ENCODE measurements around the gene NFATC2.
"Not testable (repeated sequence)": the region's sequence is repeated elsewhere in the genome, so short reads cannot be mapped to it uniquely, and the experiment has no call there.

NFATC2 gene

GRCh38 chr20:51494241-51495110 is 48.0 kb downstream of the NFATC2 start:
- DNase-seq (ENCODE audit: low read depth): no peak

DNA sequence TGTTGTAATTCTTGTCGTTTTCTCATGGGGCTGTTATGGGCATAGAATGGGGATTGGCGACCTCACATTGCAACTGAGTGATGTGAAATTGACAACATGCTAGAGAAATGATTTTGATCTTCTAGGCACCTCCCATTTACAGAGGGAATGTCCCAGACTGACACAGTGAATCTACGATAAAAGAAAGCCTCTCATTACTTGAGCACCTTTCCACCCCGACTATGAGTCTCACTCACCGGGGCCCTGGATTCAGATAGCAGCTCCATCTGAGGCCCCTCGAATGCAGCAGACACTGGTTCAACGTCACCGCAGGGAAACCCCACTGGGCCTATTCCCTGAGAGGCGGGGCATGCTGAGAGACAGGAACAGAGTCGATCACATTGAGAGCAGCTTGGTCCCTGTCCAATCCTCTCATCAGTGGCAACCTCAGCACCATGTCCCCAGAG is 49.1 kb downstream of the NFATC2 start:
- no peak for DNase-seq (ENCODE audit: low read depth)

GRCh38 chr20:51492167-51493092 is 50.1 kb downstream of the NFATC2 start:
- no peak for DNase-seq (ENCODE audit: low read depth)

DNA sequence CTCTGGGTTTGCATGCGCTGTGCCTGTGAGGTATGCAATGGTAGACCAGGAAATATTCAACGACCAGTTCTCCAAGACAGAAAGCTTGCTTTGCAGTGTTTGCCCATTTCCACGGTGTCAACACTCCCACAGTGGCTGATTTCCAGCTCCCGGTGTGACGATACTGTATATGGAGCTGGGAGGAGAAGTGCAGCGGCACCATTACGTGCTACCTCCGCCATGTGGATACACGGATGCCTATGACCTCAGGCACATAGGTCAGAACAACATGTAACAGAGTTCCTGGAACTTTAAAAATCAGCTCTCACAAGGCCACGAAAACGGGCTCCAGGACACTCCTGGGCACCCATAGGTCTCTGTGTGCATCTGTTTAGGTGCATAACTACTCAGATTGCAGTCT is 51.1 kb downstream of the NFATC2 start:
- no peak for DNase-seq (ENCODE audit: low read depth)

DNA sequence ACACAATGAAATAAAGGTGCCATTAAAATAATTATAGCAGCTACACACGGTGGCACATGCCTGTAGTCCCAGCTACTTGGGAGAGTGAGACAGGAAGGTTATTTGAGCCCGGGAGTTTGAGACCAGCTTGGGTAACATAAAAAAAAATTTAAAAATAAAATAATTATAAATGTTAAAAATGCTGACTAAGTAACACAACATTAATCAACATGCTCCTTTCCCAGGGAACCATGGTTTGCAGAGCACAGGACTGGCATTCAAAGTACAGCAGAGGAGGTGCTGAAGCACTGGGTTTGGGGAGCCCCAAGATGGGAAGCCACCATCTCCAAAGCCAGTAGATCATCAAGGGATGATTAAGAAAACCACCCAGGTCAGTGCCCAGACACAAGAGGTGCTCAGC is 51.9 kb downstream of the NFATC2 start:
- no peak for DNase-seq (ENCODE audit: low read depth)

- DNase-seq (ENCODE audit: low read depth): no peak
Observed at GRCh38 chr20:51489611-51490010, 52.9 kb downstream of the NFATC2 start.

GRCh38 chr20:51488331-51488730 is 54.2 kb downstream of the NFATC2 start:
- DNase-seq (ENCODE audit: low read depth): no peak

- peak; percentile 64 for DNase-seq (ENCODE audit: low read depth)
Observed at GRCh38 chr20:51487565-51488268, 54.8 kb downstream of the NFATC2 start.

DNA sequence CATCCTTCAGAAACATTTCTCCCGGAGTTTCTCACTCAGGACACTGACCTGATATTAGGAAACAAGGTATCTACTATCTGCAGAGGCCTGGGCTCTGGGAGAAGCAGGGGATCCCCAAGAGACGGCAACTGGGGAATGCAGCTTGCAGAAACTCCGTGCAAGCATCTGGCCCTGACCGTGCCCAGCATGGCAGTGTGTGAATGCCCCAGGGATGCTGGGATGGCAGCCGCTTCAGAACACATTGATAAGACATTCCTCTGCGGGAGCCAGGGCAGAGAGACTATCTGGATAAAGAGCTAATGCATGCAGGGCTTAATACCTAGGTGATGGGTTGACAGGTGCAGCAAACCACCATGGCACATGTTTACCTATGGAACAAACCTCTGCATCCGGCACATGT is 55.4 kb downstream of the NFATC2 start:
- DNase-seq (ENCODE audit: low read depth): no peak

DNA sequence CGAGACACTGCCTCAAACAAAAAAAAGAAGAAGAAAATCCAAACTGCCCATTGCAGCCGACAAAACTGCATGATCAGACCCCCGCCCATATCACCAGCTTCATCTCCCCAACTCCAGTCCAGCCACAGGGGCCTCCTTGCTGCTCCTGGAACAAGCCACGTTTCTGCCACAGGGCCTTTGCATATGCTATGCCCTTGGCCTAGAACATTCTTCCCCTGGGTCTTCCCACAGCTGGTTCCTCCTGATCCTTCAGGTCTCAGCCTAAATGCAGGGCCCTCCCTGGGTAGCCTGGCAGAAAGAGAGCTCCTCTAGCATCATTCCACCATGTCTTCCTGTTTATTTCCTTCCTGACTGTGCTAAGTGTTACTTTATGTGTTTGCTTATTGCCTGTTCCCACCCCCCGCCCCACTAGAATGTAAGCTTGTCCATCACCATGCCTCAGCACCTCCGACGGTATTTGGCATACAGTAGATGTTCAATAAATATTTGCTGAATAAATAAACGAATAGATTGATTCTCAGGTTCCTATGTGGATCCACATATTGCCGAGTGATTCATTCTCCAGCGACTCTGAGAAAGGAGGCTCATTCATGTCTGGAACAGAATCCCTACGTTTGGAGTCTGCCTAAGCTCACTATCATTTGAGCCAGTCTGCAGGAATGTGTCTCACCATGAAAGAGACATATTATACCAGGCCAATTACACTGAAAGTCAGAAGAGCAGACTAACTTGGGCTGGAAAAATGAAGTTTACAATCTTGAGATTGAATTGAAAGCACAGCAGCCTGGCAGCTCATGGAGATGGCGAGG is 56.1 kb downstream of the NFATC2 start:
- no peak for DNase-seq (ENCODE audit: low read depth)

DNA sequence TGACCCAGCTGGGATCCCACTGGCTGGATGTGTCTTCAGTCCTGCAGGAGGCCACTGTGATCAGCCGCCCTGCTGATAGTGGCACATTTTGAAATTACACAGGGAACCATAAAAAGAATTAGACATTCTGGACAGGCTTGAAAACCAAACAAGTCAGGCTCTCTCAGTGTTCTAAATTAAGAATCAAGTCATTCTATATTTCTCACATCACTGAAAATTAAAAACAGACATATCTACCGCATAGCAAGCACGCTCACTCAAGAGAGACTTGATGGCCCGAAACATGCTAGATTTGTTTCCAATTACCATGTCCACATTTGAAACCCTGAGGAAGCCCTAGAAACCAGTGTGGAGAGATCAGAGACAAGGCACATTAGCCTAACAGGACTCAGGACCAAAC is 57.7 kb downstream of the NFATC2 start:
- no peak for DNase-seq (ENCODE audit: low read depth)

GRCh38 chr20:51484141-51484815 is 58.2 kb downstream of the NFATC2 start:
- no peak for DNase-seq (ENCODE audit: low read depth)

GRCh38 chr20:51482836-51483473 is 59.6 kb downstream of the NFATC2 start:
- no peak for DNase-seq (ENCODE audit: low read depth)

GRCh38 chr20:51481341-51481914 is 61.1 kb downstream of the NFATC2 start:
- no peak for DNase-seq (ENCODE audit: low read depth)

GRCh38 chr20:51480507-51481270 is 61.8 kb downstream of the NFATC2 start:
- DNase-seq (ENCODE audit: low read depth): no peak

GRCh38 chr20:51476106-51476505 is 66.4 kb downstream of the NFATC2 start:
- not testable (repeated sequence) for DNase-seq (ENCODE audit: low read depth)

DNA sequence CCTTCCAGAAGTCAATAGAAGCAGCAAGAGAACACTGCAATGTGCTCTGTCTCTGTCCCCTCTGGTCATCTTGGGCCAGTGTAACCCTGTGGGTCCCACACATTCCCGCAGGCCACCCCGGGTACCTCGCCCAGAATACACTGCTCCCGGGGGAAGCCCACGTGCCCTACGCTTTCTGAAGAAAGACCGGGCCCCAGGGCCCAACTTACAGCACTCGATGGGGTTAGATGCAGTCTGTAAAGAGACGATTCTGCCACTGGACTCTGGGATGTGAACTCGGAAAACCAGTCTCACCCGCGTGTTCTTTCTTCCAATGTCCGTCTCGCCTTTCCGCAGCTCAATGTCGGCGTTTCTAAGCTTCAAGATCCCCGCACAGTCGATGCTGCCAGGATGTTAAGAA is 68.7 kb downstream of the NFATC2 start:
- DNase-seq (ENCODE audit: low read depth): no peak

- no peak for DNase-seq (ENCODE audit: low read depth)
Observed at GRCh38 chr20:51473256-51473655, 69.3 kb downstream of the NFATC2 start.

DNA sequence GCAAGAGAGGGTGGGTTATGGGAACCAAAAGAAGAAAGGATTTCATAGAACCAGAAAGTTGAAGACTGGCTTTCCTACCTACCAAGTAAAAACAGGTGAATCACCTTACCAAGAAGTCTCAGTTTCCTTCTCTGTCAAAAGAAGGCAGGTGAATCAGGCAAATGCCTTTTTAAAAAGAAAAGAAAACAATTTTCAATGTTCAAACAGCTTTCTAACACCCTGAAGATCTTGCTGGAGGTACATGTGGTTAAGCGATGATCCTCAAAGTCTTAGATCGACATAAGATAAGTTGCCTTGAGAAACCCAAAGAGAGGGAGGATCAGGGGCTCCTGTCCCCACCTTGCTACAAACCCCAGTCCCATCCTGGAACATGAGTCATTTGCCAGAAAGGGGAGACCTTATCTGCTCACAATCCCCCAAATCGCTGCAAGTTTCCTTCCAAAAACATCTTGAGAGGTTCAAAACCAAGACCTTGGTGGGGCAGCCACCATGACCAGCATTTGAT is 71.6 kb downstream of the NFATC2 start:
- no peak for DNase-seq (ENCODE audit: low read depth)
